ENCODE results near the gene OVOL2. TPM values are rescaled to one million over a fixed set of nuclear protein-coding genes. Genes with fewer than 3 reads are reported as not detected.
A peak's percentile ranks its signal among the peaks of the same experiment; 100 is the strongest.

Gene OVOL2
- total RNA-seq, 1 donor from 2014 or later, result not detected

GRCh38 chr20:17992224-17992637 lies 65.5 kb downstream of the OVOL2 start:
- ATAC-seq (ENCODE audit: low read depth), result no peak
- CTCF ChIA-PET, result no interaction called here
- Mint-ChIP-seq H3K27ac (peak overlapping the region; percentile 19), H3K4me1 (peaks cover 20% of the 10 kb centered on the region), H3K9me3 (no peaks in the 10 kb centered on the region), H3K4me3 (no peak overlapping the region), H3K27me3 (no peaks in the 10 kb centered on the region), H3K36me3 (ENCODE audit: low read depth) (peaks cover 28% of the 10 kb centered on the region)
- no peak for DNase-seq
- POLR2A ChIA-PET, result interaction anchor here (0.6 kb wide), 1 partner anchor 146 kb away, joined by 3 read pairs; no protein-coding TSS in a partner anchor
- intact Hi-C loops (cut with micrococcal nuclease), result no loop called here
- no peak for TF ChIP-seq CTCF (IDR thresholded peaks at IDR 0.05)

- Mint-ChIP-seq H3K36me3 (ENCODE audit: low read depth) (peaks cover 36% of the 10 kb centered on the region), H3K9me3 (no peaks in the 10 kb centered on the region), H3K27ac (no peak overlapping the region), H3K4me3 (no peak overlapping the region), H3K4me1 (peaks cover 11% of the 10 kb centered on the region), H3K27me3 (no peaks in the 10 kb centered on the region)
- ATAC-seq (ENCODE audit: low read depth) (no peak), DNase-seq (no peak)
- no peak for TF ChIP-seq CTCF (IDR thresholded peaks at IDR 0.05)
- intact Hi-C loops (cut with micrococcal nuclease), result no loop called here
- ChIA-PET POLR2A (interaction anchor here (0.7 kb wide), 1 partner anchor 14 kb away, joined by 3 read pairs; no protein-coding TSS in a partner anchor), CTCF (interaction anchor here (1.1 kb wide), 1 partner anchor 310 kb away, joined by 4 read pairs; no protein-coding TSS in a partner anchor)
These were observed 67.3 kb downstream of the OVOL2 start for GRCh38 chr20:17990278-17990972.

- no peaks in the 10 kb centered on the region for H3K27me3 Mint-ChIP-seq
- no peak overlapping the region for H3K27ac Mint-ChIP-seq
- H3K4me1 Mint-ChIP-seq, result peaks cover 10% of the 10 kb centered on the region
- H3K36me3 Mint-ChIP-seq (ENCODE audit: low read depth), result peaks cover 47% of the 10 kb centered on the region
- DNase-seq (no peak), ATAC-seq (ENCODE audit: low read depth) (no peak)
- no peak for TF ChIP-seq CTCF (IDR thresholded peaks at IDR 0.05)
- intact Hi-C loops (cut with micrococcal nuclease), result no loop called here
- POLR2A ChIA-PET, result no interaction called here
- no peak overlapping the region for H3K4me3 Mint-ChIP-seq
- no peaks in the 10 kb centered on the region for H3K9me3 Mint-ChIP-seq
- CTCF ChIA-PET, result no interaction called here
These were observed 69.7 kb downstream of the OVOL2 start for GRCh38 chr20:17987988-17988387.

- ChIA-PET CTCF (no interaction called here), POLR2A (no interaction called here)
- H3K27ac Mint-ChIP-seq, result no peak overlapping the region
- DNase-seq (no peak), ATAC-seq (ENCODE audit: low read depth) (no peak)
- no peaks in the 10 kb centered on the region for H3K9me3 Mint-ChIP-seq
- H3K36me3 Mint-ChIP-seq (ENCODE audit: low read depth), result peaks cover 56% of the 10 kb centered on the region
- TF ChIP-seq CTCF (IDR thresholded peaks at IDR 0.05), result no peak
- no peak overlapping the region for H3K4me3 Mint-ChIP-seq
- intact Hi-C loops (cut with micrococcal nuclease), result no loop called here
- H3K4me1 Mint-ChIP-seq, result peaks cover 8% of the 10 kb centered on the region
- H3K27me3 Mint-ChIP-seq, result no peaks in the 10 kb centered on the region
These were observed 72.2 kb downstream of the OVOL2 start for GRCh38 chr20:17985388-17986018.

- POLR2A ChIA-PET, result no interaction called here
- peaks cover 40% of the 10 kb centered on the region for H3K36me3 Mint-ChIP-seq (ENCODE audit: low read depth)
These were observed 81.4 kb downstream of the OVOL2 start for GRCh38 chr20:17976305-17976704.

More at GRCh38 chr20:17976305-17976704, 81.4 kb downstream of the OVOL2 start:
- TF ChIP-seq CTCF (IDR thresholded peaks at IDR 0.05), result no peak
- ATAC-seq (ENCODE audit: low read depth), result no peak
- DNase-seq, result no peak
- intact Hi-C loops (cut with micrococcal nuclease), result no loop called here
- H3K4me1 Mint-ChIP-seq, result peaks cover 40% of the 10 kb centered on the region
- H3K27me3 Mint-ChIP-seq, result no peaks in the 10 kb centered on the region
- CTCF ChIA-PET, result no interaction called here
- no peaks in the 10 kb centered on the region for H3K9me3 Mint-ChIP-seq
- no peak overlapping the region for H3K4me3 Mint-ChIP-seq
- H3K27ac Mint-ChIP-seq, result peak overlapping the region; percentile 35
